Common myeloid progenitor, CD34-positive (primary cell): ENCODE results near the gene PARP9.
A peak's percentile ranks its signal among the peaks of the same experiment; 100 is the strongest.
"Not testable (repeated sequence)": the region's sequence is repeated elsewhere in the genome, so short reads cannot be mapped to it uniquely, and the experiment has no call there.

ENCODE experiments used
- CTCF ChIA-PET: fragments of 350-600 bp; sonication (Branson Sonifier 250); formaldehyde crosslinking; loops from one replicate; lab custom pipeline; 2021; ENCODE audit warnings: antibody characterized with exemption; lab: Charles Lee
- POLR2A ChIA-PET: fragments of 350-600 bp; sonication (Branson Sonifier 250); formaldehyde crosslinking; loops from one replicate; lab custom pipeline; 2021; ENCODE audit warnings: antibody characterized with exemption; lab: Charles Lee
- DNase-seq, 3 donors: peaks; one replicate each; pipeline versions ENCODE4 v3.0.0 to v3.0.0-alpha.2; 2013
- H3K27ac ChIP-seq, 2 experiments: 1 replicate in 1 of 2; 2 replicates in 1 of 2; pipeline ENCODE4 v1.7.0; 2013; ENCODE audit warnings: inconsistent platforms in 2 of 2, low read length in 2 of 2, mild to moderate bottlenecking in 2 of 2, low read depth in 1 of 2, moderate library complexity in 1 of 2; ENCODE audit not compliant: severe bottlenecking in 2 of 2, insufficient read depth in 1 of 2, poor library complexity in 1 of 2
- H3K27me3 ChIP-seq, 5 experiments: replicated peaks in 2 of 5; 1 replicate in 3 of 5; 2 replicates in 2 of 5; pipeline versions ENCODE4 v1.6.1 to v1.7.0; 2013; ENCODE audit warnings: low read length in 4 of 5, mild to moderate bottlenecking in 2 of 5, moderate library complexity in 2 of 5, inconsistent platforms in 1 of 5; ENCODE audit not compliant: insufficient read depth in 5 of 5, control insufficient read depth in 4 of 5
- H3K36me3 ChIP-seq, 4 experiments: 1 replicate in 2 of 4; 2 replicates in 2 of 4; pipeline versions ENCODE4 v1.6.1 to v1.7.0; 2013; ENCODE audit warnings: low read length in 3 of 4, control low read depth in 1 of 4, mild to moderate bottlenecking in 1 of 4; ENCODE audit not compliant: control insufficient read depth in 4 of 4, insufficient read depth in 4 of 4
- H3K4me1 ChIP-seq, 4 experiments: 1 replicate in 3 of 4; 2 replicates in 1 of 4; pipeline versions ENCODE4 v1.6.1 to v1.7.1; 2013; ENCODE audit warnings: low read length in 3 of 4, mild to moderate bottlenecking in 3 of 4, control low read depth in 1 of 4, inconsistent platforms in 1 of 4, moderate library complexity in 1 of 4; ENCODE audit not compliant: control insufficient read depth in 4 of 4, insufficient read depth in 4 of 4; ENCODE audit errors: control extremely low read depth in 1 of 4
- H3K4me3 ChIP-seq, 7 experiments: 1 replicate in 4 of 7; 2 replicates in 3 of 7; pipeline versions ENCODE4 v1.5.1 to v1.7.0; 2013; ENCODE audit warnings: mild to moderate bottlenecking in 7 of 7, low read length in 6 of 7, moderate library complexity in 6 of 7, inconsistent platforms in 2 of 7, low read depth in 2 of 7, control low read depth in 1 of 7; ENCODE audit not compliant: insufficient read depth in 4 of 7, control insufficient read depth in 1 of 7; ENCODE audit errors: extremely low read depth in 1 of 7
- H3K9me3 ChIP-seq, 5 experiments: 1 replicate in 4 of 5; 2 replicates in 1 of 5; pipeline versions ENCODE4 v1.6.1 to v1.7.1; 2013; ENCODE audit warnings: low read length in 4 of 5, mild to moderate bottlenecking in 2 of 5, inconsistent platforms in 1 of 5, low read depth in 1 of 5, moderate library complexity in 1 of 5; ENCODE audit not compliant: control insufficient read depth in 4 of 5, insufficient read depth in 2 of 5; ENCODE audit errors: control extremely low read depth in 1 of 5
- WGBS: methylation state at CpG from one replicate; pipeline ENCODE4 v1.1.5; 2013; ENCODE audit not compliant: insufficient coverage; 5-methylcytosine and 5-hydroxymethylcytosine counted together

Gene PARP9

GRCh38 chr3:122577409-122578031, 13.4 kb upstream of the PARP9 start, which contains the start of gene PARP15:
TSS of gene PARP15 (plus strand) at chr3:122577650. CDS start at chr3:122577668, 18 bp downstream.
- peak within 1 kb of the TSS; percentile 69 to 93 (median 82) for H3K4me3 ChIP-seq
- H3K9me3 ChIP-seq = peaks cover 0 to 14% (median 4%) of the 10 kb centered on the region in 5 experiments
- DNase-seq = peak; percentile 32 to 64 (median 48)
- CTCF ChIA-PET = no interaction called here
- H3K4me1 ChIP-seq = peaks cover 0 to 13% (median 4%) of the 10 kb centered on the region in 4 experiments
- WGBS = under 1% methylated on average over 35 of the region's 40 CpGs
- peaks cover 2 to 17% (median 8%) of the 10 kb centered on the region in 4 experiments for H3K36me3 ChIP-seq
- H3K27me3 ChIP-seq = no peaks in the 10 kb centered on the region
- POLR2A ChIA-PET = no interaction called here
- H3K27ac ChIP-seq = peak within 1 kb of the TSS; percentile 25 to 77

- 93% methylated on average over 4 of the region's 8 CpGs for WGBS
- H3K4me1 ChIP-seq = peaks cover 0 to 13% (median 4%) of the 10 kb centered on the region in 4 experiments
- no peak overlapping the region for H3K27ac ChIP-seq
- H3K36me3 ChIP-seq = peaks cover 4 to 25% (median 14%) of the 10 kb centered on the region in 4 experiments
- H3K27me3 ChIP-seq = no peaks in the 10 kb centered on the region
- POLR2A ChIA-PET = no interaction called here
- DNase-seq = peak; percentile 42 to 73 (median 66)
- CTCF ChIA-PET = no interaction called here
- H3K9me3 ChIP-seq = peaks cover 0 to 3% (median 0%) of the 10 kb centered on the region in 5 experiments
- no peak overlapping the region for H3K4me3 ChIP-seq
These were observed 12.3 kb upstream of the PARP9 start for GRCh38 chr3:122576174-122576940.

GRCh38 chr3:122572940-122573412, 8.9 kb upstream of the PARP9 start:
- no peaks in the 10 kb centered on the region for H3K27me3 ChIP-seq
- WGBS = 65% methylated on average over 3 of the region's 3 CpGs
- no peaks in the 10 kb centered on the region for H3K9me3 ChIP-seq
- peaks cover 18 to 56% (median 37%) of the 10 kb centered on the region in 4 experiments for H3K36me3 ChIP-seq
- peaks cover 0 to 7% (median 3%) of the 10 kb centered on the region in 4 experiments for H3K4me1 ChIP-seq
- DNase-seq = peak in 2 of 3 donors; percentile 42 to 50
- POLR2A ChIA-PET = no interaction called here
- no peak overlapping the region for H3K4me3 ChIP-seq
- CTCF ChIA-PET = no interaction called here
- H3K27ac ChIP-seq = no peak overlapping the region

GRCh38 chr3:122568755-122569154, 4.7 kb upstream of the PARP9 start:
- POLR2A ChIA-PET = interaction anchor here (0.6 kb wide), 1 partner anchor 48 kb away, joined by 4 read pairs; no protein-coding TSS in a partner anchor

GRCh38 chr3:122568131-122568530, 4.0 kb upstream of the PARP9 start:
- H3K4me3 ChIP-seq, POLR2A ChIA-PET, H3K27me3 ChIP-seq, H3K27ac ChIP-seq, H3K9me3 ChIP-seq, DNase-seq: not testable (repeated sequence)
- peaks cover 29 to 68% (median 50%) of the 10 kb centered on the region in 4 experiments for H3K36me3 ChIP-seq
- peaks cover 7 to 19% (median 13%) of the 10 kb centered on the region in 4 experiments for H3K4me1 ChIP-seq
- 93% methylated on average over 3 of the region's 7 CpGs for WGBS
- CTCF ChIA-PET = interaction anchor here (1.1 to 1.8 kb wide), 2 partner anchors 110 to 111 kb away, joined by 3 to 7 read pairs; no protein-coding TSS in a partner anchor

More at GRCh38 chr3:122568755-122569154, 4.7 kb upstream of the PARP9 start:
- peaks cover 2 to 13% (median 8%) of the 10 kb centered on the region in 4 experiments for H3K4me1 ChIP-seq
- peaks cover 29 to 73% (median 52%) of the 10 kb centered on the region in 4 experiments for H3K36me3 ChIP-seq
- 70% methylated on average over 3 of the region's 3 CpGs for WGBS
- H3K27me3 ChIP-seq = no peaks in the 10 kb centered on the region
- CTCF ChIA-PET = interaction anchor here (1.8 kb wide), 1 partner anchor 111 kb away, joined by 7 read pairs; no protein-coding TSS in a partner anchor
- H3K9me3 ChIP-seq = no peaks in the 10 kb centered on the region
- H3K4me3 ChIP-seq = no peak overlapping the region
- DNase-seq = no peak
- H3K27ac ChIP-seq = peak overlapping the region in 1 of 2 experiments; percentile 34

GRCh38 chr3:122563717-122564025, 429 bp downstream of the PARP9 start:
- WGBS = 0% methylated on average over 1 of the region's 5 CpGs

More at GRCh38 chr3:122563717-122564025, 429 bp downstream of the PARP9 start:
- CTCF ChIA-PET = interaction anchor here (1.3 to 7.6 kb wide), 3 partner anchors 106 to 115 kb away, joined by 4 to 124 read pairs (median 9); partner anchors contain the start of gene PARP14
- no peaks in the 10 kb centered on the region for H3K9me3 ChIP-seq
- POLR2A ChIA-PET = interaction anchor here (1.0 kb wide), 1 partner anchor 117 kb away, joined by 5 read pairs; the partner anchor contains the start of gene PARP14
- peaks cover 14 to 36% (median 28%) of the 10 kb centered on the region in 4 experiments for H3K36me3 ChIP-seq
- peak in 2 of 3 donors; percentile 39 to 48 for DNase-seq
- H3K27me3 ChIP-seq = no peaks in the 10 kb centered on the region
- peaks cover 10 to 26% (median 21%) of the 10 kb centered on the region in 4 experiments for H3K4me1 ChIP-seq
- H3K27ac ChIP-seq = peak overlapping the region; percentile 59 to 88
- peak overlapping the region; percentile 82 to 98 (median 87) for H3K4me3 ChIP-seq
